CD4-positive, alpha-beta T cell treated with Interleukin-17A for 1 hour (primary cell): Measurements from ENCODE around the gene MORN1.

Experiments
- DNase-seq: peaks from one replicate; pipeline ENCODE4 v3.0.0-alpha.2; 2020

The MORN1 gene

GRCh38 chr1:2349806-2350205 is 41.5 kb downstream of the MORN1 start:
- DNase-seq, result no peak

GRCh38 chr1:2348346-2349325 is 42.7 kb downstream of the MORN1 start:
- DNase-seq, result no peak

- no peak for DNase-seq
These were observed 43.5 kb downstream of the MORN1 start for GRCh38 chr1:2347896-2348295.

- DNase-seq, result no peak
These were observed 44.0 kb downstream of the MORN1 start for GRCh38 chr1:2347409-2347785.

GRCh38 chr1:2346691-2347408 is 44.5 kb downstream of the MORN1 start:
- no peak for DNase-seq

- DNase-seq, result no peak
These were observed 45.9 kb downstream of the MORN1 start for GRCh38 chr1:2345297-2346075.

GRCh38 chr1:2344744-2345296 is 46.5 kb downstream of the MORN1 start:
- no peak for DNase-seq

- DNase-seq, result no peak
These were observed 47.2 kb downstream of the MORN1 start for GRCh38 chr1:2344121-2344681.

GRCh38 chr1:2343023-2343935 is 48.1 kb downstream of the MORN1 start:
- no peak for DNase-seq

GRCh38 chr1:2342384-2343022 is 48.9 kb downstream of the MORN1 start:
- DNase-seq, result no peak

GRCh38 chr1:2341706-2342383 is 49.5 kb downstream of the MORN1 start:
- DNase-seq, result no peak

- DNase-seq, result no peak
These were observed 50.5 kb downstream of the MORN1 start for GRCh38 chr1:2340918-2341254.

GRCh38 chr1:2340086-2340917 is 51.1 kb downstream of the MORN1 start:
- DNase-seq, result no peak

- no peak for DNase-seq
These were observed 51.9 kb downstream of the MORN1 start for GRCh38 chr1:2339206-2340085.

- no peak for DNase-seq
These were observed 53.9 kb downstream of the MORN1 start for GRCh38 chr1:2337501-2337900.

GRCh38 chr1:2337081-2337480 is 54.3 kb downstream of the MORN1 start:
- no peak for DNase-seq

GRCh38 chr1:2336499-2336898 is 54.9 kb downstream of the MORN1 start:
- DNase-seq, result no peak

GRCh38 chr1:2335721-2336455 is 55.5 kb downstream of the MORN1 start:
- no peak for DNase-seq
